ENCODE measurements around the gene SERP2.

SERP2 gene

DNA sequence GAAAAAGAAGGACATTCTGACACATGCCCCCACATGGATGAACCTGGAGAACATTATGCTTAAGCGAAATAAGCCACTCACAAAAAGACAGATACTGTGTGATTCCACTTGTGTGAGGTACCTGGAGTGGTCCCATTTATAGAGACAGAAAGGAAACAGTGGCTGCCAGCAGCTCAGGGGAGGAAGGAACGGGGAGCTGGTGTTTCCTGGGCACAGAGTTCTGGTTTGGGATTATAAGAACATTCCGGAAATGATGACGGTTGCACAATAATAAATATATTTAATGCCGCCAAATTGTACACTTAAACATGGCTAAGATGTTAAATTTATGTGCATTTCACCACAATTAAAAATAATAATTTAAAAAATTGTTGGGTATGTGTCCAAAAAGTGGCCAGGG is 33.0 kb downstream of the SERP2 start:
- TF ChIP-seq CTCF (conservative IDR thresholded peaks at IDR 0.05): no peak
- peak overlapping the region; percentile 100 for H3K27ac ChIP-seq

- TF ChIP-seq CTCF (conservative IDR thresholded peaks at IDR 0.05): no peak
- peak overlapping the region; percentile 100; the same call in 1 of the 2 replicates for H3K27ac ChIP-seq
These were observed 33.8 kb downstream of the SERP2 start for GRCh38 chr13:44407379-44407778.

- TF ChIP-seq CTCF (conservative IDR thresholded peaks at IDR 0.05): no peak
- H3K27ac ChIP-seq: no peak overlapping the region; the same call in 1 of the 2 replicates
These were observed 34.3 kb downstream of the SERP2 start for GRCh38 chr13:44407891-44408290.

GRCh38 chr13:44409595-44409994 is 36.0 kb downstream of the SERP2 start:
- TF ChIP-seq CTCF (conservative IDR thresholded peaks at IDR 0.05): no peak
- H3K27ac ChIP-seq: no peak overlapping the region

- no peak for TF ChIP-seq CTCF (conservative IDR thresholded peaks at IDR 0.05)
- no peak overlapping the region for H3K27ac ChIP-seq
These were observed 36.8 kb downstream of the SERP2 start for GRCh38 chr13:44410328-44410859.

DNA sequence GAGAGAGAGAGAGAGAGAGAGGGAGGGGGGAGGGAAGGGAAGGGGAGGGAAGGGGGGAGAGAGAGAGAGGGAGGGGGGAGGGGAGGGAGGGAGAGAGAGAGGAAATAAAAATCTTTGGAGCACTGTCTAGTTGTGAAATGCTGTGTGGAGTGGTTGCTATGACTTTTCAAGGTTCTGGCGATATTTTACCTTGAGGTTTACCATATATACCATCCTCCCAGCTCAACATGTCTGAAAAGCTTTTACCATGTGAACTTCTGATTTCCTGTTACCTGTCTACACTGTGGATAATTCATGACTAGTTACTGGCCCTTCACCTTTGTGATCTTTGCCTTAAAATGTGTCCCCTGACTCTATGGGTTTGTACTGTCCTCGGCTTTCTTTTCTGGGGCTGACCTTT is 38.2 kb downstream of the SERP2 start:
- no peak for TF ChIP-seq CTCF (conservative IDR thresholded peaks at IDR 0.05)
- H3K27ac ChIP-seq: no peak overlapping the region

DNA sequence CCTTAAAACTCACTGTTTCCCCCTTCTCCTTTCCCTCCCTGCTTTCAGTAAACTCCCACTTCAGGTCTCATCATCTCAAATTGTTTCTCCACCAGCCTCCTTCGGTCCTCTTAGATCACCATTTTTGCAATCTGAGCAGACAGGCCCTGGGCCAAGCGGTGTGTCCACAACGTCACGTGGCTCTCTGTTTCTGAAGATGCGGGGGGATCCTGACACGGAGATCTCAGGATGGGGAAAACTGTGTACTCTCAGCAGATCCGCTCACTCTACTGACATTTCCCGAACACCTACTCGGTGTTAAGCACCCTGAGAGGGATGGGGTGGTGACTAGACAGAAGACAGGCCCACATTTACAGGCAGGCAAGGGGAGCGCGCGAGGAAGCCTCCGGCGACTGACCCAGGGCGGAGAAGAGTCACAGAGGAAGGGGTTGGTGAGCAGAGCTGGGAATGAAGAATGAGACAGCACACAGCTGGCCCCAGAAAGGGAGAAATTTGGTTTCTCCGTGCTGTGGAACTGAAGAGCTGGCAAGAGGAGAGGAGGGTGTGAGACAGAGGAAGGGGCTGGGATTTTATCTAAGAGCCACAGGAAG is 38.8 kb downstream of the SERP2 start:
- H3K27ac ChIP-seq: no peak overlapping the region
- no peak for TF ChIP-seq CTCF (conservative IDR thresholded peaks at IDR 0.05)

All from VCaP (cell line).